PC-9 (cell line): ENCODE results near the gene CCDC150. TPM values are rescaled to one million over a fixed set of nuclear protein-coding genes. Genes with fewer than 3 reads are reported as not detected.

Experiments
- BruUV-seq: library from RNA; stranded (reverse); fragments of 400-500 nt; replicated peaks from 2 replicates; lab custom pipeline; 2021; lab: Mats Ljungman, UMichigan
- CTCF ChIA-PET: fragments of 300-600 bp; sonication (Branson Sonifier 250); formaldehyde crosslinking; loops from one replicate; lab custom pipeline; 2022; ENCODE audit warnings: antibody characterized with exemption; lab: Charles Lee
- POLR2A ChIA-PET: fragments of 300-600 bp; sonication (Branson Sonifier 250); formaldehyde crosslinking; loops from one replicate; lab custom pipeline; 2022; ENCODE audit warnings: antibody characterized with exemption; ENCODE audit not compliant: unreplicated experiment; lab: Charles Lee
- DNase-seq, 2 experiments: peaks; one replicate each; pipeline versions ENCODE4 v3.0.0 to v3.0.0-alpha.2; 2015 to 2022; ENCODE audit warnings: mixed read lengths in 1 of 2
- H2AFZ ChIP-seq: fragments of 200-600 bp; sonication (generic); 2 replicates; pipeline ENCODE4 v1.8.1; 2017; ENCODE audit warnings: antibody characterized with exemption
- H3F3A ChIP-seq: fragments of 200-600 bp; sonication (generic); 2 replicates; pipeline ENCODE4 v1.8.1; 2017; ENCODE audit warnings: antibody characterized with exemption, mild to moderate bottlenecking, low read depth; ENCODE audit not compliant: insufficient read depth
- H3K27ac ChIP-seq: fragments of 200-600 bp; sonication (generic); 2 replicates; pipeline ENCODE4 v1.6.1; 2016; ENCODE audit warnings: mixed run types
- H3K27me3 ChIP-seq: fragments of 200-600 bp; sonication (generic); 2 replicates; pipeline ENCODE4 v1.6.1; 2016; ENCODE audit warnings: low read depth, mixed run types; ENCODE audit not compliant: insufficient read depth
- H3K36me3 ChIP-seq: fragments of 200-600 bp; sonication (generic); 2 replicates; pipeline ENCODE4 v1.6.1; 2016; ENCODE audit warnings: low read depth, mixed run types
- H3K4me1 ChIP-seq: fragments of 200-600 bp; sonication (generic); replicated peaks from 2 replicates; pipeline ENCODE4 v1.6.1; 2016; ENCODE audit warnings: mixed run types; ENCODE audit not compliant: insufficient read depth
- H3K4me2 ChIP-seq: fragments of 200-600 bp; sonication (generic); 2 replicates; pipeline ENCODE4 v1.6.1; 2017; ENCODE audit warnings: mixed run types
- H3K4me3 ChIP-seq: fragments of 200-600 bp; sonication (generic); 2 replicates; pipeline ENCODE4 v1.6.1; 2016; ENCODE audit warnings: mixed run types
- H3K79me2 ChIP-seq: fragments of 200-600 bp; sonication (generic); 2 replicates; pipeline ENCODE4 v1.6.1; 2017; ENCODE audit warnings: low read depth, mixed run types
- H3K9me2 ChIP-seq: fragments of 200-600 bp; sonication (generic); 2 replicates; pipeline ENCODE4 v1.8.1; 2017; ENCODE audit warnings: mild to moderate bottlenecking; ENCODE audit not compliant: insufficient read depth
- H3K9me3 ChIP-seq: fragments of 200-600 bp; sonication (generic); 2 replicates; pipeline ENCODE4 v1.8.1; 2016; ENCODE audit warnings: low read depth; ENCODE audit not compliant: insufficient read depth
- H4K20me1 ChIP-seq: fragments of 200-600 bp; sonication (generic); 2 replicates; pipeline ENCODE4 v1.8.1; 2017; ENCODE audit not compliant: insufficient read depth
- CTCF ChIP-seq: fragments of 200-600 bp; sonication (generic); conservative IDR thresholded peaks from 2 replicates; pipeline ENCODE4 v1.6.1; 2017; ENCODE audit warnings: mixed run types, antibody characterized with exemption, mild to moderate bottlenecking, moderate library complexity
- EZH2 ChIP-seq: fragments of 200-600 bp; sonication (generic); IDR thresholded peaks from 2 replicates; pipeline ENCODE4 v1.8.0; 2017; ENCODE audit warnings: antibody characterized with exemption, low read depth
- intact Hi-C: fragments of 100-400 bp; cut with micrococcal nuclease; formaldehyde crosslinking; loops from one replicate; pipeline ENCODE4 v1.10.0; 2022; ENCODE audit not compliant: unreplicated experiment
- total RNA-seq: library from RNA; stranded (reverse); gene quantifications from 2 replicates; pipeline ENCODE4 v1.2.3, GENCODE V29; 2021

Gene CCDC150
- total RNA-seq, 1 experiment from 2014 or later, result 9.8 TPM

GRCh38 chr2:196610796-196611195 is 28.7 kb upstream of the CCDC150 start:
- H3K9me2 ChIP-seq, result no peaks in the 10 kb centered on the region
- no TSS peak for BruUV-seq
- no peak for DNase-seq
- H4K20me1 ChIP-seq, result no peaks in the 10 kb centered on the region
- H3K9me3 ChIP-seq, result no peaks in the 10 kb centered on the region; the same call in 1 of the 2 replicates
- ChIA-PET POLR2A (no interaction called here), CTCF (no interaction called here)
- no peaks in the 10 kb centered on the region for H3F3A ChIP-seq
- intact Hi-C loops, result no loop called here
- no peak overlapping the region for H3K27ac ChIP-seq
- peaks cover 6% of the 10 kb centered on the region; the same call in 1 of the 2 replicates for H3K4me1 ChIP-seq
- TF ChIP-seq CTCF (no peak), EZH2 (no peak)
- no peaks in the 10 kb centered on the region for H3K27me3 ChIP-seq
- H3K4me3 ChIP-seq, result no peak overlapping the region
- no peak overlapping the region for H3K4me2 ChIP-seq
- H2AFZ ChIP-seq, result no peak overlapping the region
- no peaks in the 10 kb centered on the region for H3K79me2 ChIP-seq
- no peaks in the 10 kb centered on the region for H3K36me3 ChIP-seq

- Histone ChIP-seq H3K9me3 (no peaks in the 10 kb centered on the region; the same call in 1 of the 2 replicates), H3K4me3 (no peak overlapping the region), H2AFZ (no peak overlapping the region), H3K79me2 (no peaks in the 10 kb centered on the region), H3K9me2 (no peaks in the 10 kb centered on the region), H3F3A (no peaks in the 10 kb centered on the region), H3K4me2 (no peak overlapping the region), H3K27me3 (no peaks in the 10 kb centered on the region), H3K27ac (no peak overlapping the region), H4K20me1 (no peaks in the 10 kb centered on the region), H3K4me1 (no peaks in the 10 kb centered on the region; the same call in 1 of the 2 replicates), H3K36me3 (no peaks in the 10 kb centered on the region)
- ChIA-PET CTCF (no interaction called here), POLR2A (no interaction called here)
- intact Hi-C loops, result no loop called here
- no peak for TF ChIP-seq EZH2
- no TSS peak for BruUV-seq
- no peak for DNase-seq
These were observed 26.2 kb upstream of the CCDC150 start for GRCh38 chr2:196613302-196613701.

- Histone ChIP-seq H2AFZ (no peak overlapping the region), H3K4me2 (no peak overlapping the region), H4K20me1 (no peaks in the 10 kb centered on the region), H3K79me2 (no peaks in the 10 kb centered on the region), H3K36me3 (no peaks in the 10 kb centered on the region), H3F3A (no peaks in the 10 kb centered on the region), H3K9me3 (no peaks in the 10 kb centered on the region), H3K4me1 (no peaks in the 10 kb centered on the region), H3K27ac (no peak overlapping the region), H3K27me3 (no peaks in the 10 kb centered on the region), H3K4me3 (no peak overlapping the region), H3K9me2 (no peaks in the 10 kb centered on the region; the same call in 1 of the 2 replicates)
- DNase-seq, result no peak
- BruUV-seq, result no TSS peak
- intact Hi-C loops, result no loop called here
- TF ChIP-seq CTCF, result no peak
- POLR2A ChIA-PET, result no interaction called here
- CTCF ChIA-PET, result no interaction called here
These were observed 22.1 kb upstream of the CCDC150 start for GRCh38 chr2:196617430-196617829.

- Histone ChIP-seq H3K27ac (no peak overlapping the region), H3K4me3 (no peak overlapping the region), H3K4me2 (no peak overlapping the region), H3K4me1 (no peaks in the 10 kb centered on the region), H3K79me2 (no peaks in the 10 kb centered on the region), H3F3A (no peaks in the 10 kb centered on the region), H4K20me1 (no peaks in the 10 kb centered on the region), H2AFZ (no peak overlapping the region), H3K9me3 (no peaks in the 10 kb centered on the region), H3K36me3 (no peaks in the 10 kb centered on the region), H3K27me3 (no peaks in the 10 kb centered on the region), H3K9me2 (no peaks in the 10 kb centered on the region; the same call in 1 of the 2 replicates)
- ChIA-PET POLR2A (no interaction called here), CTCF (no interaction called here)
- TF ChIP-seq EZH2 (no peak), CTCF (no peak)
- no TSS peak for BruUV-seq
- intact Hi-C loops, result no loop called here
- no peak for DNase-seq
These were observed 20.9 kb upstream of the CCDC150 start for GRCh38 chr2:196618661-196619060.
